ENCODE results near the gene LMF1.

LMF1 gene

GRCh38 chr16:880471-881171, 90.2 kb downstream of the LMF1 start:
- no peak for DNase-seq (ENCODE audit: low spot score)
- TF ChIP-seq CTCF (IDR thresholded peaks at IDR 0.05; ENCODE audit: extremely low read depth, missing control alignments) = no peak

- no peak for DNase-seq (ENCODE audit: low spot score)
- TF ChIP-seq CTCF (IDR thresholded peaks at IDR 0.05; ENCODE audit: extremely low read depth, missing control alignments) = no peak
Measured at GRCh38 chr16:879986-880385, 90.8 kb downstream of the LMF1 start.

- DNase-seq (ENCODE audit: low spot score) = no peak
- no peak for TF ChIP-seq CTCF (IDR thresholded peaks at IDR 0.05; ENCODE audit: extremely low read depth, missing control alignments)
Measured at GRCh38 chr16:879461-879861, 91.3 kb downstream of the LMF1 start.

GRCh38 chr16:878886-879285, 91.9 kb downstream of the LMF1 start:
- no peak for TF ChIP-seq CTCF (IDR thresholded peaks at IDR 0.05; ENCODE audit: extremely low read depth, missing control alignments)
- DNase-seq (ENCODE audit: low spot score) = no peak

GRCh38 chr16:878072-878784, 92.6 kb downstream of the LMF1 start:
- no peak for DNase-seq (ENCODE audit: low spot score)

GRCh38 chr16:877242-878071, 93.3 kb downstream of the LMF1 start:
- no peak for DNase-seq (ENCODE audit: low spot score)
- TF ChIP-seq CTCF (IDR thresholded peaks at IDR 0.05; ENCODE audit: extremely low read depth, missing control alignments) = no peak

More at GRCh38 chr16:878072-878784, 92.6 kb downstream of the LMF1 start:
- no peak for TF ChIP-seq CTCF (IDR thresholded peaks at IDR 0.05; ENCODE audit: extremely low read depth, missing control alignments)
